GM18526 (cell line): ENCODE measurements around the gene KLF11.

Experiments used
- POLR2A ChIP-seq: IDR thresholded peaks from 3 replicates; pipeline ENCODE4 v1.6.1; 2011; ENCODE audit not compliant: insufficient read length; ENCODE audit errors: extremely low read depth

The KLF11 gene

GRCh38 chr2:10084223-10084865, 41.0 kb downstream of the KLF11 start:
- TF ChIP-seq POLR2A = no peak

GRCh38 chr2:10085043-10085667, 41.8 kb downstream of the KLF11 start:
- TF ChIP-seq POLR2A = no peak

GRCh38 chr2:10085668-10086059, 42.3 kb downstream of the KLF11 start:
- TF ChIP-seq POLR2A = no peak

- TF ChIP-seq POLR2A = no peak
These were observed 43.6 kb downstream of the KLF11 start for GRCh38 chr2:10086950-10087349.

- TF ChIP-seq POLR2A = no peak
These were observed 44.0 kb downstream of the KLF11 start for GRCh38 chr2:10087360-10087759.

GRCh38 chr2:10089565-10090190, 46.3 kb downstream of the KLF11 start:
- no peak for TF ChIP-seq POLR2A

- peak; percentile 41 for TF ChIP-seq POLR2A
These were observed 48.0 kb downstream of the KLF11 start for GRCh38 chr2:10091182-10091888.

- TF ChIP-seq POLR2A = no peak
These were observed 51.0 kb downstream of the KLF11 start for GRCh38 chr2:10094271-10094814.

GRCh38 chr2:10095175-10095574, 51.8 kb downstream of the KLF11 start:
- TF ChIP-seq POLR2A = no peak

GRCh38 chr2:10096641-10097040, 53.3 kb downstream of the KLF11 start:
- no peak for TF ChIP-seq POLR2A

GRCh38 chr2:10097352-10098148, 54.2 kb downstream of the KLF11 start:
- no peak for TF ChIP-seq POLR2A

- no peak for TF ChIP-seq POLR2A
These were observed 58.1 kb downstream of the KLF11 start for GRCh38 chr2:10101491-10101890.

GRCh38 chr2:10103179-10103578, 59.8 kb downstream of the KLF11 start:
- TF ChIP-seq POLR2A = no peak
